C4-2B (cell line): Measurements from ENCODE around the gene KLK15.

ENCODE experiments used
- ZFX ChIP-seq: fragments of 450-650 bp; IDR thresholded peaks from 2 replicates; pipeline ENCODE4 v1.6.1; 2017
- TF ChIP-seq, protein P1 (sequence below): fragments of 450-650 bp; conservative IDR thresholded peaks from 2 replicates; pipeline ENCODE4 v1.5.1; 2017; ENCODE audit warnings: mild to moderate bottlenecking

DNA sequence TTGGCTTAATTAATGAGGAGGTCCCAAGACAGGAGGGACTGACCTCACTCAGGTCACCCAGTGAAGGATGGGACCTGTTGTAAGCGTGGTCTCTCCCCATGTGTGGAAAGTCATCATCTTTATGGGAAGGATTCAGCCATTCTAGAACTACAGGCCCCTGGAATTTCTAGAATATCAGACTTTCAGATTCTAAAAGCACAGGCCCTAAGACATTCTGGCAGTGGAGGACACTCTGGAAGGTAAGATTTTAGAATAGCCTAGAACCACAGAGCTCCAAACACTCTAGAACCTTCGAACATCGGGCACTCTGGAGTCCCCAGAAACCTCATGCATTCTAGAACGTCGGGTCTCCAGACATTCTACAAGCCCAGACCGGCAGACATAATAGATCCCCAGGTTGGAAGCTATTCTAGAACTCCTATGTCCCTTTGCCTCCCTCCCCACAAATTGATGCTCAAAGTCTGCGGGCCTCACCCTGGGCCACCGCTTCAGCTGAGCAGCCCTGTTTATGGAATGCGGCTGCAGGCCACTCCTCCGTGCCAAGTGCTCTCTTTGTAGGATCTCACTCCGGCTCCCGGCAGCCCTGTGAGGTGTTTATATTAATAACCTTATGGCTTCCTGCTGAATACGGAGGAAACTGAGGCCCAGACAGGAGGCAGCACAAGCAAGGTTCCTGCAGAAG lies 1.9 kb upstream of the KLK15 start:
- TF ChIP-seq, protein P1, sequence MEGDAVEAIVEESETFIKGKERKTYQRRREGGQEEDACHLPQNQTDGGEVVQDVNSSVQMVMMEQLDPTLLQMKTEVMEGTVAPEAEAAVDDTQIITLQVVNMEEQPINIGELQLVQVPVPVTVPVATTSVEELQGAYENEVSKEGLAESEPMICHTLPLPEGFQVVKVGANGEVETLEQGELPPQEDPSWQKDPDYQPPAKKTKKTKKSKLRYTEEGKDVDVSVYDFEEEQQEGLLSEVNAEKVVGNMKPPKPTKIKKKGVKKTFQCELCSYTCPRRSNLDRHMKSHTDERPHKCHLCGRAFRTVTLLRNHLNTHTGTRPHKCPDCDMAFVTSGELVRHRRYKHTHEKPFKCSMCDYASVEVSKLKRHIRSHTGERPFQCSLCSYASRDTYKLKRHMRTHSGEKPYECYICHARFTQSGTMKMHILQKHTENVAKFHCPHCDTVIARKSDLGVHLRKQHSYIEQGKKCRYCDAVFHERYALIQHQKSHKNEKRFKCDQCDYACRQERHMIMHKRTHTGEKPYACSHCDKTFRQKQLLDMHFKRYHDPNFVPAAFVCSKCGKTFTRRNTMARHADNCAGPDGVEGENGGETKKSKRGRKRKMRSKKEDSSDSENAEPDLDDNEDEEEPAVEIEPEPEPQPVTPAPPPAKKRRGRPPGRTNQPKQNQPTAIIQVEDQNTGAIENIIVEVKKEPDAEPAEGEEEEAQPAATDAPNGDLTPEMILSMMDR = no peak
- TF ChIP-seq ZFX = no peak
